Stromal cell of bone marrow (primary cell): ENCODE measurements around the gene CD2BP2.

ENCODE experiments used
- DNase-seq: peaks from one replicate; pipeline ENCODE4 v3.0.0-alpha.2; 2012; ENCODE audit warnings: low read depth

CD2BP2 gene

DNA sequence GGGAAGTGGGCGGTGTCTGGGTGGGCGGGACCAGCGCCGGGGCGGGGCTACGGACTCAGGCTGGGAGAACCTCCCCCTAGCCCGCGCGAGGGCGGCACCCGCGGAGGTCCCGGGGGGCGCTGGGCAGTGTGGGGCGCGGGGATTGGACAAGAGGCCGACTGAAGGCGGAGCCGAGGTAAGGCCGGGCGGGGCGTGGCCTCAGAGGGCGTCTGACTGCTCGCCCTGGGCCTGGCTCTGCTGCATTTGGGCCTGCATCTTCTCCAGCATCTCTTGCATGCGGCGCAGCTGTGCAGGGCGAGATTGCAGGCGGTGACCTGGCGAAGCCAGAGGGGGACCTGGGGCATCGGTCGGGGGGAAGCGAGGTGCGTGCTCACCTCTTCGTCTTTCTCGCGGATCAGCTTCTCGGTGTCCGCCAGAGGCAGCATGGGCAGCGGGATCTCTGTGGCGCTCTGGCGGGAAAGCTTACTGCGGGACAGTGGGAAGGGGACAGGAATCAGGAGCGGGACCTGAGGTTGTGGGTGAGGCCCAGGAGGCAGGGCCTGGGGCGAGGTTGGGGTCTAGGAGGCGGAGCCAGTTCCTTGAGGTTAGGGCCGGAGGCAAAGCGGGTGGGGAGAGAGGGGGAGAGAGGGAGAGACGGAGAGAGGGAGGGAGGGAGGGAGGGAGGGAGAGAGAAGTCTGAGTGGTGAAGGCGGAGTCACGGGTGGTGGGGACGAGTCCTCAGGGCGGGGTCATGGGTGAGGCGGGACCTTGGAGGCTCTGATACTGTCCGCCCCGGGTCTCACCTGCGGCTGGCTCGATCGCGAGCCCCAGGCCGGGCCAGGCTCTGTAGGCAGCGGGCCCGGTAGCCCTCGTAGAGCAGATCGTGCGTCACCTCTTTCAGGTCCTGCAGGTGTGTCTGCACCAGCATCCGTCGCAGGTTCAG is 23.4 kb upstream of the CD2BP2 start:
- DNase-seq = peak; percentile 97

DNA sequence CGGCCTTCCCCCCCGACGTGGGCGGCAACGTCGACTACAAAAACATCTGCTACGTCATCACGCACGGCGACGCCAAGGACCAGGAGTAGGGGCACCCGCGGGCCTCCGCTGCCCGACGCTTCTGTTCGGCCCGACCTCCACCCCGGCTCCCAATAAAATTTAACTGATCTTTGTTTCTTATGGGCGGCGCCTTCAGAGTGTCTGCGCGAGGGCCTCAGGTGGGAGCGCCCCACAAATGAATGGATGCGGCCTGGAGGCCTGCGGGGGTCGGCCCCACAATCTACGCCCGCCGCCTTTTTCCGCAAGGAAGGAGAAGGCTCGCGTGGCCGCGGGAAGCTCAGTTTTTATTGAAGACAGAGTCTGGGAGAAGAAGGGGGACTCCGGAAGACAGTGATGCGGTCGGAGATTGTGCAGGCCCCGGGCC is 22.7 kb upstream of the CD2BP2 start:
- DNase-seq = peak; percentile 60

DNA sequence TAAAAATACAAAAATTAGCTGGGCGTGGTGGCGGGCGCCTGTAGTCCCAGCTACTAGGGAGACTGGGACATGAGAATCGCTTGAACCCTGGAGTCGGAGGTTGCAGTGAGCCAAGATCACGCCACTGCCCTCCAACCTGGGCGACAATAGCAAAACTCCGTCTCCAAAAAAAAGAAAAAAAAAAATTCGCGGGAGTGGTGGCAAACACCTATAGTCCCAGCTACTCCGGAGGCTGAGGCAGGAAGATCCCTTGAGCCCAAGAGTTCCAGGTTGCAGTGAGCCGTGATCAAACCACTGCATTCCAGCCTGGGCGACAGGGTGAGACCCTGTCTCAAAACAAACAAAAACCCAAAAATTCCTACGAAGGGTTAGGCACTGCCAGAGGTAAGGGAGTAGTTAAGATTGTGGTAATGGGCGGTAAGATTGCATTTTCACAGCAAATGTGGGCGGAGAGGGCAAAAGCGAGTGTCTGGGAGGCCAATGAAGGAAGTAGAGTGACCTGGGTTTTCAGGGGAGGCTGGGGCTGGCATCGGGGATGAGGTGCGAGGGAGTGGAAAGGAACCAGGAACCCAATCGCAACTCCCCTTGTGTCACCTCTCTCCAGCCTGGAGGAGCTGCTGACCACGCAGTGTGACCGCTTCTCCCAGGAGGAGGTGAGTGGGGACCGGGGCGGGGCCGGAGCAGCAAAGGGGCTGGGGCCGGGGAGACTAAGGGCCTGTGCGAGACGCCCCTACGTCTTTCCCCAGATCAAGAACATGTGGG is 22.1 kb upstream of the CD2BP2 start:
- DNase-seq = no peak

DNA sequence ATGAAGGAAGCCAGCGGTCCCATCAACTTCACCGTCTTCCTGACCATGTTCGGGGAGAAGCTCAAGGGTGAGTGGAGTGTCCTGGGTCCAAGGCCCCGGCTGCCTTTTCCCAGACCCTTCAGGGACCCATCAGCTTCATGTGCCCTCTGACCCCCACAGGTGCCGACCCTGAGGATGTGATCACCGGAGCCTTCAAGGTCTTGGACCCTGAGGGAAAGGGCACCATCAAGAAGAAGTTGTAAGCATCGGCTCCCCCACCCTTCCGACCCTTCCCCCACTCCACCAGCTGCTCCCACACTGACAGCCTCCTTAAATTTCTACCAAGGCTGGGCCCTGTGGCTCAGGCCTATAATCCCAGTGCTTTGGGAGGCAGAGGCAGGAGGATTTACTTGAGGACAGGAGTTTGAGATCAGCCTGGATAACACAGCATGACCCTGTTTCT is 21.4 kb upstream of the CD2BP2 start:
- DNase-seq = no peak

DNA sequence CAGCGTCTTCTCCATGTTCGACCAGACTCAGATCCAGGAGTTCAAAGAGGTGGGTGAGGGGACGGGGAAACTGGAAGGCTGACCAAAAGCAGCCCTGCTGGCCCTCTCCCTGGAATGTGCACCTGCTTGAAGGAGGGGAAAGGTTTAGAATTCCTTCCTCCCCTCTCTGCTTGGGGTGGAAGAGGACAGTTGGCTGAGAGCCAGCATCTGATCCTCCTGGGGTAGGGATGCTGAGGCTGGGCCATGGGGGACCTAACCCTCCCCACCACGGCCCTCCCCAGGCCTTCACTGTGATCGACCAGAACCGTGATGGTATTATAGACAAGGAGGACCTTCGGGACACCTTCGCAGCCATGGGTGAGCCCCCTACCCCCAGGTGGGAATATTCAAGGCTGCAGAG is 20.8 kb upstream of the CD2BP2 start:
- no peak for DNase-seq

DNA sequence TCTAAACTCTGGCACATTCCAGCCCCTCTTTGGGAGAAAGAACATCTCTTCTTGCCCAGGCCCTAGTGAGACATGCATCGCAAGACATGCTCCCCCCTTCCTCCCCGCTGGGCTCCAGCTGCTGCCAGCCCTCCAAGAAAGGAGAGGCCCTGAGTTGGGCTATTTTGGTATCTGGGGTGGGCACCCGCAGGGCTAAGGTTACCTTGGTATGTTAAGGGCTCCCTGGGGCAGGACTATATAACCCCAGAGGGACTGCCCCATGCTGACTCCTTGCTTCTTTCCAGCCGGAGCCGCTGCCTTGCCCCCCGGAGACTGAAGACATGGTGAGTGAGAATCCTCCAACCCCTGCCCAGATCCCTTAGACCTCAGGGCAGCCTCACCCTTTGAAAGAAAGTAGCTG is 19.4 kb upstream of the CD2BP2 start, which contains the start of gene MYL11:
MYL11 (plus strand) TSS at position 265 of the 400 bp plus-strand sequence; CDS start at position 321, 56 bp downstream.
- no peak for DNase-seq

DNA sequence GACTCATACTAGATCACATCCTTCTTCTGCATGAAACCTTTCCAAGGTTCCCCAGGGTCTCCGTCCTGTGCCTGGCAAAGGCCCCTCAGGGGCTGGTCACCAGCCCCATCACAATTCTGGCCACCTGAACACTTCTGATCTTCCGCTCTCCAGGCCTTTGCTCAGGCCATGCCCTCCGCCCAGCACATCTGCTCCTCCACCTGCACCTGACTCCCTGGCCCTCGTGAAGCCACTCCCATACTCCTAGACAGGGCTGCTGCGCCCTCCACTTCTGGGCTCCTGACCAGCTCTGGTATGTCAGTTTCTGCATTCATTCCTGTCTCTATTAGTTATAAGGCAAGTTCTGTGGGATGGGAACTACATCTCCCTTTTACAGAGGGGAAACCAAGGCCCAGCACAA is 17.6 kb upstream of the CD2BP2 start:
- no peak for DNase-seq

DNA sequence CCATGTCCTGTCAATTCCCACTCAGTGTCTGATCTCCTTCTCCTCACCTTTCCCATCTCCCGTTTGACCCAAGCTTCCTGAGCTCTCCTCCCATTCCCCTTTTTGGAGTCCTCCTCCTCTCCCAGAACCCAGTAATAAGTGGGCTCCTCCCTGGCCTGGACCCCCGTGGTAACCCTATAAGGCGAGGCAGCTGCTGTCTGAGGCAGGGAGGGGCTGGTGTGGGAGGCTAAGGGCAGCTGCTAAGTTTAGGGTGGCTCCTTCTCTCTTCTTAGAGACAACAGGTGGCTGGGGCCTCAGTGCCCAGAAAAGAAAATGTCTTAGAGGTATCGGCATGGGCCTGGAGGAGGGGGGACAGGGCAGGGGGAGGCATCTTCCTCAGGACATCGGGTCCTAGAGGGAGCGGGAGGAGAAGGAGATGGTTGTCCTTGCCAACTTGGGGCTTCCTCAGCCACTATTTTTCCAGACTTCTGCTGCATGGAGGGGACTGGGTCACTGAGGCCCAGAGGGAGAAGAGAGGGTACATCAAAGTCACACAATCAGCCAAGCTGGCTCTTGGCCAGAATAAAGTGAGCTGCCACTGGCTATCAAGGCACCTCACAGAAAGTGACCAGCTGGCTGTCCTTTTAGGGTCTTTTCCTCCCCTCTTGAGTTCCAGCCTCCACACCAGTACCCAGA is 17.1 kb upstream of the CD2BP2 start:
- DNase-seq = no peak

DNA sequence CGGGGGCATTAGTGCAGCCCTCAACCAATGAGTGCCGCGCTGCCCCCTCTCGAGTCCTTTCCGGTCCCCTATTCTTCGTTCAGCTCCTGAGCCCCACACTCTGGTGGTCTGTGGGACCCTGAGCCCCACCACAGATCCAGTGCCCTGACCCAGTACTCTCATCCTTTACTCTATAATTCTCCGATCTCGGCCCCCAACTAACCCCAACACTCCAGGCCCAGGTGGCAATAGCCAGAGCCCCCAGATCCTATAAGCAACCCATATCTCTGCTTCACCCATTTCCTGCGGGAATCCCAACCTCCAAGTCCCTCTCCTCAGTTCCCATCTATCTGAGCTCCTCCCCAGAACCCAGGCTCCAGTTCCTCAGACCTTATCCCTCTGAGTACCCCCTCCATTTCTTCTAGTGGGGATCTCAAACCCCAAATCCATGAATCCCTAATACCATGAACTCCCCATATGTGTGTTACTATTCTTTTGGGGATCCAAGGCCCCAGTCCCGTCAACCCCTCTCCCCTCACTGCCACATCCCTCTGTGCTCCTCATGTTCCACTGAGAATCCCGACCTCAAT is 16.2 kb upstream of the CD2BP2 start:
- DNase-seq = no peak

GRCh38 chr16:30370456-30371247 is 15.5 kb upstream of the CD2BP2 start, which contains the start of gene TBC1D10B:
TSS of gene TBC1D10B (minus strand) at chr16:30370494. CDS start at chr16:30370183, 311 bp downstream.
- DNase-seq = peak; percentile 100

DNA sequence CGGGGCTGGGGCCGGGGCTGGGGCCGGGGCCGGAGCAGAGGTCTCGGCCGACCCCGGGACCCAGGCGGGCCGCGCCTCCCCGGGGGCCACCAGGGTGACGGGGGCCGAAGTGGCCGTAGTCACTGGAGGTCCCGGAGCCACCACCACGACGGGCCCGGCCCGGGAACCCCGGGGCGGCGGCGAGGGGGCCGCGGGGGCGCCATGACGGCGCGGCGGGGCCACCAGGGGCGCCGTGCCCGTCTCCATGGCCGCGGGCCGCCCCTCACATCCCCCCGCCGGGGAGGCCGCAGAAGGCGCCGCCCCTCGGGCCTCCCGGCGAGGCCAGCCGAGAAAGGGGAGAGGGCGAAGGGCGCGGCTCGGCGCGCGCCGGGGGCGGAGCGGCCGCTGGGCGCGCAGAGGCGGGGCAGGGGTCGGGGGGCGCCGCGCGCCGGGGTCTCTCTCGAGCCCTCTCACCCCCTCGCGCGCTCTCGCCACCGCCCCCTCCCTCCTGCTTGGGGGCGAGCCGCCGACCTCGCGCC is 14.9 kb upstream of the CD2BP2 start:
- DNase-seq = no peak

DNA sequence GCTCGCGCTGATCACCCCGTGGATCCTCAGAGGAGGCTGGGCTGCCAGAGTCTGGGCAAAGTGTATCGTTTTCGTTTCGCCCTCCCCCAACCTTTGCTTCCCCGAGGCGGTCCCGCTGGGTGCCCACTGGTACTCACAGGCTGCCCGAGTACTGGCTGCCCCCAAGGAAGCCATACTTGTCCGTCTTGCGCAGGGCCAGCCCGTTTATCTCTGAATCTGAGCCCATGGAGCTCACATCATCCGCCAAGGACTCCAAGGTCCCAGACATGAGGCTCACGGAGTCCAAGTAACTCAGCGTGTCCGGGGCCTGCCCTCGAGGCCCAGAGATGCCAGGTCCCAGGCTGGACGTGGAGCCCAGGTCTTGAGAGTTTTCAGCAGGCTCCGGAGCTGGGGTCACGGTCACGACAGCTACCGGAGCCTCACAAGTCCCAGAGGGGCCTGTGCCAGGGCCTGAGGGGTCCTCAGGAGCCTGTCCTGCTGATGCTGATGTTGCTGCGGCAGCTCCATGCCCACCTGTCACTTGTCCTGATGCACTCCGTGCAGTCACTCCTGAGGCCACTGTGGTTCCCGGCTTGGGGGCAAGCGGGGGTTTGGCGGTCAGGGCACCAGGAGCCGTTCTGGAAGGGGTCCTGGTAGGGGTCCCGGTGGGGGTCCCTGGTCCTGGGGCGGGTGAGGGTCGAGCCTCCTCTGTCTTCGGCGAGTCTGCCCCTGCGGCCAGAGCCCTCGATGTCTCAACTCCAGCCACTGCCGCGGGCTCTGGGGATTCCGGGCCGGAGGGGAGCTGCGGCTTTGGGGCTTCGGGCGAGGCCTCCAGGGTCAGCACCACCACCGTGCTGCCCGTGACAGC is 14.2 kb upstream of the CD2BP2 start:
- no peak for DNase-seq

DNA sequence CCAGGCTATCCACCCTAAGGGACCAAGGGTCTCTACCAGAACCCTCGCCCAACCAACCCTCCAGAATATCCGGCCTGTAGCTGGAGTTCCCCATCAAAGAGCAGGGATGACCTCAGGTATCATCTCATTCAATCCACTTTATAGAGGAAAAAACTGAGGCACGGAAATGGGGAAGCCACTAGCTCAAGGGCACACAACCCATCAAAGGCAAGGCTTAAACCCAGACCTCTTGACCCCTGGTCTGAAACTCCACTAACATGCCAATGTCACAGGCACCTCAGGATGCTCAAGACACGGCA is 13.6 kb upstream of the CD2BP2 start:
- no peak for DNase-seq

GRCh38 chr16:30368122-30368791 is 13.1 kb upstream of the CD2BP2 start:
- peak; percentile 43 for DNase-seq

DNA sequence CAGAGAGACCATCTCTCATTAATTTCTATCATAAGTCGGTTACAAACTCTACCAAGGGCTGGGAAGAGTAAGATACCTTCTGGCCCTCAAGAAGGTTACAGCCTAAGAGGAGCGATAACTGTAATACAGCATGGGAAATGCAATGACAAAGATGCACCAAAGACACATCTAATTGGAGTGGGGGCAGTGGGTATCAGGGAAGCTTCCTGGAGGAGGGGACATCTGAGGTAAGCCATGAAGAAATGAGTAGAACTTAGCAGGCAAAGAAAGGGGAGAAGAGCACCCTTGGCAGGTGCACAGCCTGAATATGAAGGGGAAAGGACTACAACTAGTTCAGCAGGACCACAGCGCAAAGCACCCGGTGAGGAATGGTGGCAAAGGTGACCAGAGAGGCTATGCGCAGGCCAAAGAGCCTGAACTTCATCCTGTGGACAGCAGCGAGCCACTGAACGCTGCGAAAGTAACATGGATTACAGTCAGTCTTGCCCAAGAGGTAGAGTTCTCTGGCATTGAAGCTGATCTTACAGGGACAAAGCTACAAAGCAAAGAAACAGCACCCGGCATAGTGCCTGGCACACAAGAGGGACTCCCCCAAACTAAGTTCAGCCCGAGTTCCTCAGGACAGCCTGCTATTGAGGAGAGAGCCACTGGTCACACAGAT is 12.4 kb upstream of the CD2BP2 start:
- no peak for DNase-seq

DNA sequence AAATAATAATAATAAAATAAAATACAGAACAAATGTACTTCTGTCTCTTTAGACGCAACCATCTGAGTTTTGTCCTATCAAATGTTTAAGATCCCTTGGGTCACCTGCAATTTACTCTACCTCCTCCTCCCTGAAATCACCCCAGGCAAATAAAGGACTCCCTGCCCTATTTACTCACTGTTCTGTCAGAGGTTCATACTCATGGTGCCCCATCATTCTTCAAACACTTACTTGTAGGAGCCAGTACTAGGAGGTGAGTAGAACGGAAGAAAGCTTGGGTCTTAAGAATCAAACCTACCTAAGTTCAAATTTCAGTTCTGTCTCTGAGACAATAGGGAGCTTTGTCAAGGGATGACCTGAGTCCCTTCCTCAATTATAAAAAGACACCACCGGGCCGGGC is 11.4 kb upstream of the CD2BP2 start:
- no peak for DNase-seq

DNA sequence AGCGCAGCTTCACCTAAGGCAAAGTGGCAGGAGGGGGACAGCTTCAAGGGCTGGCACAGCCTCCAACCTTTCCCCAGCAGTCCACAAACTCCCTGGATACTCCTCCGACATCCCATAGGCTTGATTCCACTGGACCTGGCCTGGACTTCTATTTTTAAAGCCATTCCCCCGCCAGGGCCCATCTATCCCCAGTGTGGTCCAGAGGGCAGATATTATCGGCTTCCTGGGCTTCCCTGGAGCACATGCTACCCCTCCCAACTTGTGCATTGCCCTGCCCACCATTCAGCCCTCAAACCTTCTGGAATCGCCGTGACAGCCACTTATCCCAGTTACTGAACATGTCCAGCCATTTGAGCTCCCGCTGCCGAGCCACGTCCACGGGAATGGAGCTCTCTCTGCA is 10.1 kb upstream of the CD2BP2 start:
- no peak for DNase-seq

GRCh38 chr16:30361180-30361579 is 6.1 kb upstream of the CD2BP2 start:
- no peak for DNase-seq

DNA sequence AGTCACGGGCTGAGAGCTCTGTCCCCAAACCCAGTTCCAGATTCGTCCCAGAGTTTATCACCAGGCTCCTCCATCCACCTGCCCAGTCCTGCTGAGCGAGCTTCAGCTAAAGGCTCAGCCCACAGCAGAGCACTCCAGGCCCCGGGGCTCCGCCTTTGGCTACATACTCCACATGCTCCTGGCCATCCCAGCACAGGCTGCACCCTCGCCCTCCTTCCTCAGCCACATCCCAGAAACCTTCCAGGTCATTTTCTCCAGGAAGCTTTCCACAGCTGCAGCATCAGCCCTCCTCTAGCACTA is 4.7 kb upstream of the CD2BP2 start:
- no peak for DNase-seq
